Measurements from ENCODE around the gene KIF23. TPM values are rescaled to one million over a fixed set of nuclear protein-coding genes. Genes with fewer than 3 reads are reported as not detected.

Gene KIF23
- polyA plus RNA-seq, 1 experiment: 33.9 TPM

- no peak overlapping the region for H3K4me3 ChIP-seq (ENCODE audit: low read depth, low read length)
- DNase-seq (ENCODE audit: low read depth): no peak
- no peak for TF ChIP-seq CTCF (IDR thresholded peaks at IDR 0.05; ENCODE audit: insufficient read depth, low read depth, low read length)
- peaks cover 6% of the 10 kb centered on the region for H3K27me3 ChIP-seq (ENCODE audit: control insufficient read depth, insufficient read depth, low read length)
- ChIA-PET POLR2A (no interaction called here), CTCF (no interaction called here)
- H3K36me3 ChIP-seq (ENCODE audit: control insufficient read depth, insufficient read depth, low read length): no peaks in the 10 kb centered on the region
Measured at GRCh38 chr15:69497667-69498066, 83.5 kb downstream of the KIF23 start.

Small RNAs within 50 kb of the gene (small RNA-seq; reads per million reads assigned to genes)
- not detected for gene RF00012 (ENCODE audit: insufficient read length, low read depth, low replicate concordance)

Other genes starting within 250 kb of the KIF23 start
- 2.1 and 2.8 TPM in 2 replicates for gene PAQR5, start 115.4 kb upstream of the KIF23 start, polyA plus RNA-seq (2011; rRNA removed)
- 1,124 and 1,191 TPM in 2 replicates for gene RPLP1, start 38.5 kb downstream of the KIF23 start, polyA plus RNA-seq (2011; rRNA removed)